Muscle of arm (tissue), 12 donors: ENCODE results near the gene TCF23. TPM values are rescaled to one million over a fixed set of nuclear protein-coding genes. Genes with fewer than 3 reads are reported as not detected.
"Not testable (repeated sequence)": the region's sequence is repeated elsewhere in the genome, so short reads cannot be mapped to it uniquely, and the experiment has no call there.

Source experiments
- DNase-seq: peaks from one replicate; pipeline ENCODE4 v3.0.0-alpha.2; 2013
- polyA plus RNA-seq, 12 donors: library from polyadenylated mRNA; unstranded; fragments of 120-200 nt; gene quantifications; one replicate each; pipeline ENCODE4 v1.2.1, GENCODE V29; 2013; ENCODE audit not compliant: insufficient read length in 12 of 12

Gene TCF23
- polyA plus RNA-seq, 12 donors, result 0.18 to 0.44 (median 0.30) TPM; not detected in 2

GRCh38 chr2:27186613-27187345 is 38.0 kb downstream of the TCF23 start:
- no peak for DNase-seq

- DNase-seq, result no peak
Observed at GRCh38 chr2:27189989-27190388, 41.2 kb downstream of the TCF23 start.

GRCh38 chr2:27191070-27191829 is 42.4 kb downstream of the TCF23 start:
- DNase-seq, result peak; percentile 52

GRCh38 chr2:27194538-27195354 is 45.9 kb downstream of the TCF23 start:
- no peak for DNase-seq

- not testable (repeated sequence) for DNase-seq
Observed at GRCh38 chr2:27195799-27196198, 47.0 kb downstream of the TCF23 start.

- DNase-seq, result not testable (repeated sequence)
Observed at GRCh38 chr2:27198068-27198467, 49.3 kb downstream of the TCF23 start.

GRCh38 chr2:27198627-27199026 is 49.8 kb downstream of the TCF23 start:
- no peak for DNase-seq

GRCh38 chr2:27199241-27199640 is 50.4 kb downstream of the TCF23 start:
- no peak for DNase-seq

GRCh38 chr2:27201675-27202074 is 52.9 kb downstream of the TCF23 start:
- no peak for DNase-seq

GRCh38 chr2:27202854-27203253 is 54.0 kb downstream of the TCF23 start:
- DNase-seq, result no peak

- no peak for DNase-seq
Observed at GRCh38 chr2:27203741-27204140, 54.9 kb downstream of the TCF23 start.

- no peak for DNase-seq
Observed at GRCh38 chr2:27204566-27204965, 55.8 kb downstream of the TCF23 start.

GRCh38 chr2:27205206-27205605 is 56.4 kb downstream of the TCF23 start:
- no peak for DNase-seq

- DNase-seq, result no peak
Observed at GRCh38 chr2:27206346-27206745, 57.5 kb downstream of the TCF23 start.

Other genes starting within 250 kb of the TCF23 start
- 100 to 1,000 TPM in 1 of 12 donors, 10 to 100 TPM in 11; 18.0 to 332 (median 26.6) TPM for gene MAPRE3, start 178.4 kb upstream of the TCF23 start, polyA plus RNA-seq
- gene TMEM214, start 116.0 kb upstream of the TCF23 start, polyA plus RNA-seq, result 10 to 100 TPM in 11 of 12 donors, not detected in 1; 48.5 to 80.4 (median 65.7) TPM
- gene AGBL5, start 97.3 kb upstream of the TCF23 start, polyA plus RNA-seq, result 10 to 100 TPM in 11 of 12 donors, not detected in 1; 17.0 to 62.7 (median 20.1) TPM
- 100 to 1,000 TPM in 11 of 12 donors, not detected in 1; 209 to 311 (median 238) TPM for gene OST4, start 77.3 kb upstream of the TCF23 start, polyA plus RNA-seq
- 100 to 1,000 TPM in 1 of 12 donors, 10 to 100 TPM in 10, not detected in 1; 39.9 to 107 (median 64.1) TPM for gene EMILIN1, start 70.4 kb upstream of the TCF23 start, polyA plus RNA-seq
- gene KHK, start 62.2 kb upstream of the TCF23 start, polyA plus RNA-seq, result 1 to 10 TPM in 11 of 12 donors, not detected in 1; 1.1 to 7.6 (median 2.1) TPM
- gene CGREF1, start 29.9 kb upstream of the TCF23 start, polyA plus RNA-seq, result 1 to 10 TPM in 9 of 12 donors, under 1 TPM in 1, not detected in 2; 0.62 to 4.6 (median 1.8) TPM
- gene ABHD1, start 25.2 kb upstream of the TCF23 start, polyA plus RNA-seq, result under 1 TPM in 10 of 12 donors, not detected in 2; 0.12 to 0.70 (median 0.34) TPM
- gene PREB, start 14.4 kb upstream of the TCF23 start, polyA plus RNA-seq, result 10 to 100 TPM in 11 of 12 donors, not detected in 1; 24.1 to 39.8 (median 33.6) TPM
- not detected for gene PRR30, start 9.6 kb upstream of the TCF23 start, polyA plus RNA-seq
- gene ATRAID, start 63.0 kb downstream of the TCF23 start, polyA plus RNA-seq, result 100 to 1,000 TPM in 5 of 12 donors, 10 to 100 TPM in 6, not detected in 1; 85.6 to 115 (median 98.3) TPM
- gene SLC5A6, start 63.3 kb downstream of the TCF23 start, polyA plus RNA-seq, result 10 to 100 TPM in 11 of 12 donors, not detected in 1; 11.1 to 25.1 (median 17.6) TPM
- 10 to 100 TPM in 11 of 12 donors, not detected in 1; 18.7 to 45.3 (median 24.5) TPM for gene CAD, start 68.4 kb downstream of the TCF23 start, polyA plus RNA-seq
- gene SLC30A3, start 114.0 kb downstream of the TCF23 start, polyA plus RNA-seq, result 1 to 10 TPM in 3 of 12 donors, under 1 TPM in 7, not detected in 2; 0.18 to 2.2 (median 0.81) TPM
- under 1 TPM in 7 of 12 donors, not detected in 5; 0.14 to 0.74 (median 0.28) TPM for gene DNAJC5G, start 126.4 kb downstream of the TCF23 start, polyA plus RNA-seq
- gene TRIM54, start 133.4 kb downstream of the TCF23 start, polyA plus RNA-seq, result 100 to 1,000 TPM in 4 of 12 donors, 10 to 100 TPM in 7, not detected in 1; 34.2 to 125 (median 94.4) TPM
- gene UCN, start 159.4 kb downstream of the TCF23 start, polyA plus RNA-seq, result 1 to 10 TPM in 7 of 12 donors, under 1 TPM in 3, not detected in 2; 0.59 to 2.1 (median 1.4) TPM
- 10 to 100 TPM in 11 of 12 donors, not detected in 1; 37.8 to 89.1 (median 51.3) TPM for gene MPV17, start 174.1 kb downstream of the TCF23 start, polyA plus RNA-seq
- 10 to 100 TPM in 11 of 12 donors, not detected in 1; 24.0 to 46.5 (median 31.3) TPM for gene GTF3C2, start 207.8 kb downstream of the TCF23 start, polyA plus RNA-seq
- 10 to 100 TPM in 11 of 12 donors, not detected in 1; 29.0 to 37.7 (median 32.5) TPM for gene EIF2B4, start 221.3 kb downstream of the TCF23 start, polyA plus RNA-seq
- 10 to 100 TPM in 11 of 12 donors, not detected in 1; 56.4 to 82.2 (median 69.6) TPM for gene SNX17, start 221.6 kb downstream of the TCF23 start, polyA plus RNA-seq
- 10 to 100 TPM in 9 of 12 donors, 1 to 10 TPM in 2, not detected in 1; 9.1 to 20.0 (median 11.6) TPM for gene ZNF513, start 231.7 kb downstream of the TCF23 start, polyA plus RNA-seq